Kidney epithelial cell (primary cell): ENCODE results near the gene PDE2A. TPM values are rescaled to one million over a fixed set of nuclear protein-coding genes. Genes with fewer than 3 reads are reported as not detected.

Experiments used
- DNase-seq: peaks from one replicate; pipeline ENCODE4 v3.0.0-alpha.2; 2010; ENCODE audit warnings: low read depth
- H3K27me3 ChIP-seq: 2 replicates; pipeline ENCODE4 v1.6.0; 2011; ENCODE audit warnings: low read length; ENCODE audit not compliant: control insufficient read depth, insufficient read depth
- H3K36me3 ChIP-seq: 2 replicates; pipeline ENCODE4 v1.5.1; 2011; ENCODE audit warnings: low read length; ENCODE audit not compliant: control insufficient read depth, insufficient read depth
- H3K4me3 ChIP-seq: 2 replicates; pipeline ENCODE4 v1.5.1; 2011; ENCODE audit warnings: low read depth, mild to moderate bottlenecking, control low read depth, low read length
- CTCF ChIP-seq: IDR thresholded peaks from 2 replicates; pipeline ENCODE4 v1.5.1; 2011; ENCODE audit warnings: mild to moderate bottlenecking, moderate library complexity, low read length, control low read depth, inconsistent platforms; ENCODE audit not compliant: insufficient read depth, poor library complexity, severe bottlenecking
- total RNA-seq: library from RNA; depleted of rRNA; stranded (reverse); fragments of >200 nt; gene quantifications from 2 replicates; pipeline ENCODE4 v1.2.3, GENCODE V29; 2015

PDE2A gene
- total RNA-seq, 1 donor from 2014 or later: 4.3 TPM

GRCh38 chr11:72604256-72604655 is 70.0 kb downstream of the PDE2A start:
- Histone ChIP-seq H3K4me3 (no peak overlapping the region), H3K27me3 (peaks cover 32% of the 10 kb centered on the region), H3K36me3 (no peaks in the 10 kb centered on the region)
- DNase-seq: no peak
- no peak for TF ChIP-seq CTCF

- DNase-seq: no peak
- Histone ChIP-seq H3K27me3 (peaks cover 32% of the 10 kb centered on the region), H3K4me3 (no peak overlapping the region), H3K36me3 (no peaks in the 10 kb centered on the region)
- no peak for TF ChIP-seq CTCF
These were observed 71.8 kb downstream of the PDE2A start for GRCh38 chr11:72602250-72602904.

GRCh38 chr11:72600557-72600956 is 73.7 kb downstream of the PDE2A start:
- no peak for TF ChIP-seq CTCF
- DNase-seq: no peak
- H3K27me3 ChIP-seq: peaks cover 26% of the 10 kb centered on the region
- H3K36me3 ChIP-seq: no peaks in the 10 kb centered on the region
- H3K4me3 ChIP-seq: no peak overlapping the region

GRCh38 chr11:72599325-72600117 is 74.7 kb downstream of the PDE2A start:
- Histone ChIP-seq H3K36me3 (no peaks in the 10 kb centered on the region), H3K27me3 (peaks cover 30% of the 10 kb centered on the region), H3K4me3 (no peak overlapping the region)
- no peak for TF ChIP-seq CTCF
- no peak for DNase-seq

- TF ChIP-seq CTCF: peak; percentile 46
- Histone ChIP-seq H3K27me3 (peaks cover 36% of the 10 kb centered on the region), H3K36me3 (no peaks in the 10 kb centered on the region), H3K4me3 (no peak overlapping the region)
- no peak for DNase-seq
These were observed 75.3 kb downstream of the PDE2A start for GRCh38 chr11:72598906-72599305.
